Measurements from ENCODE around the gene RPL23.

The RPL23 gene

GRCh38 chr17:38883592-38884526 lies 30.3 kb upstream of the RPL23 start:
- no peak for DNase-seq (ENCODE audit: low read depth)

GRCh38 chr17:38882870-38883269 lies 29.3 kb upstream of the RPL23 start:
- no peak for DNase-seq (ENCODE audit: low read depth)

GRCh38 chr17:38881600-38882191 lies 28.2 kb upstream of the RPL23 start:
- no peak for DNase-seq (ENCODE audit: low read depth)

GRCh38 chr17:38879878-38880665 lies 26.6 kb upstream of the RPL23 start:
- DNase-seq (ENCODE audit: low read depth) = no peak

- DNase-seq (ENCODE audit: low read depth) = no peak
Measured at GRCh38 chr17:38877130-38877851, 23.8 kb upstream of the RPL23 start.

GRCh38 chr17:38875477-38876075 lies 22.1 kb upstream of the RPL23 start:
- DNase-seq (ENCODE audit: low read depth) = no peak

GRCh38 chr17:38874505-38875400 lies 21.2 kb upstream of the RPL23 start:
- no peak for DNase-seq (ENCODE audit: low read depth)

- DNase-seq (ENCODE audit: low read depth) = no peak
Measured at GRCh38 chr17:38873640-38874380, 20.3 kb upstream of the RPL23 start.

GRCh38 chr17:38872671-38873385 lies 19.3 kb upstream of the RPL23 start:
- no peak for DNase-seq (ENCODE audit: low read depth)

- no peak for DNase-seq (ENCODE audit: low read depth)
Measured at GRCh38 chr17:38872027-38872511, 18.5 kb upstream of the RPL23 start.

- DNase-seq (ENCODE audit: low read depth) = peak; percentile 60
Measured at GRCh38 chr17:38871247-38872015, 17.9 kb upstream of the RPL23 start.

- DNase-seq (ENCODE audit: low read depth) = peak; percentile 59
Measured at GRCh38 chr17:38870259-38871165, 17.0 kb upstream of the RPL23 start.

GRCh38 chr17:38869526-38870258 lies 16.2 kb upstream of the RPL23 start, which contains the start of gene LASP1:
Gene LASP1 (plus strand): TSS chr17:38870058. CDS start chr17:38870190, 132 bp downstream.
- DNase-seq (ENCODE audit: low read depth) = peak; percentile 82

- peak; percentile 76 for DNase-seq (ENCODE audit: low read depth)
Measured at GRCh38 chr17:38868817-38869525, 15.4 kb upstream of the RPL23 start.

- no peak for DNase-seq (ENCODE audit: low read depth)
Measured at GRCh38 chr17:38867968-38868816, 14.7 kb upstream of the RPL23 start.

All from stimulated activated CD8-positive, alpha-beta memory T cell treated with anti-CD3 and anti-CD28 coated beads, Interleukin-12 subunit alpha, Interleukin-12 subunit beta, amount 100 ng/mL, for 4 hours (primary cell).